ENCODE measurements around the gene TECTA. TPM values are rescaled to one million over a fixed set of nuclear protein-coding genes. Genes with fewer than 3 reads are reported as not detected.
"Not testable (repeated sequence)": the region's sequence is repeated elsewhere in the genome, so short reads cannot be mapped to it uniquely, and the experiment has no call there.

Gene TECTA
- total RNA-seq, 4 donors from 2014 or later, result 0.38 TPM; not detected in 3

DNA sequence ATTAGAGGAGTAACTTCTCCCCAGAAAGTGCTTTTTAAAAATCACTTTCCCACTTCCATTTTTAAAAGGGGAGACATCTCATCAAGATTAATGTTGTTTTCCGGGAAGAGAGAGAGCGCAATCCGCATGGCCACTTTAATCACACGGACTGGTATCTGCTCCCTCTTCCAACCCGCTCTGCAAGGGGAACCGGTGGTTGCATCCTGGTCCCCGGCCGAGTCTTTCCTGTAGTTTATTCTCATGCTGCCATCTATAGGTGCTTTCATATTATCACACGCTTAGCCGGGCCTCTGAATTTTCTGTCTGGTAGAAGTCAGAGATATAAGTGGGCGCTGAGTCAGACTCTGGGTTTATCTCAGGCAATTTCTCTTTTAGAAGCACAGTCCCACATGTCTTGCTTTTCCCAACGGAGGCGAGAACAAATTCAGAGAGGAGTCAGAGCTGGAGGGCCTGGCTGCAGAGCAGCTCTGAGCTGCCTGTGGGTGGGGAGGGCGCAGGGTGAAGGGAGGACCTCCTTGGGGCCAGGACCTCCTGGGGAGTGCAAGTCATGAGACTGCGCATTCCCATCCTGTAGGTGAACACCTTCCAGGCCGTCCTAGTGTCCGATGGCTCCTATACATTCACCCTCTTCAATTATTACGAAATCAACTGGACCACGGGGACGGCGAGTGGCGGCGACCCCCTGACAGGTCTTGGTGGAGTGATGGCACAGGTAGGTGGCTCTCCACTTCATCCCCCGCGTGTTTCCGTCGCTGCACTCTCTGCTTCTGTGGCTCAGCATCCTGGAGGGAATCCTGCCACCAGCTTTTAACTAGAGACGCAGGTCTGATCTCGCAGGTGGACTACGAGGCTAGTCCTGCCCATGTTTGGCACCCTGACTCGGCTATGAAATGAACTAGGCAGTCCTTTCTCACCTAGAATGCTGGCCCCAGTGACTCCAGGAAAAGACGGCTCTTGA is 11.7 kb downstream of the TECTA start:
- Histone ChIP-seq H3K4me3 (no peak overlapping the region), H3K36me3 (no peaks in the 10 kb centered on the region), H3K4me1 (peaks cover 0 to 7% (median 0%) of the 10 kb centered on the region in 3 donors), H3K27me3 (peaks cover 0 to 20% (median 0%) of the 10 kb centered on the region in 4 donors), H3K9me3 (no peaks in the 10 kb centered on the region), H3K27ac (no peak overlapping the region)
- no peak for DNase-seq
- 40 to 51% methylated on average over 18 to 28 of the region's 32 CpGs for WGBS, 2 donors
- TF ChIP-seq POLR2A (IDR thresholded peaks at IDR 0.05) (no peak), CTCF (IDR thresholded peaks at IDR 0.05) (peak in 5 of 6 experiments; percentile 35 to 63 (median 49))
- intact Hi-C loops (cut with DNase I), result no loop called here

DNA sequence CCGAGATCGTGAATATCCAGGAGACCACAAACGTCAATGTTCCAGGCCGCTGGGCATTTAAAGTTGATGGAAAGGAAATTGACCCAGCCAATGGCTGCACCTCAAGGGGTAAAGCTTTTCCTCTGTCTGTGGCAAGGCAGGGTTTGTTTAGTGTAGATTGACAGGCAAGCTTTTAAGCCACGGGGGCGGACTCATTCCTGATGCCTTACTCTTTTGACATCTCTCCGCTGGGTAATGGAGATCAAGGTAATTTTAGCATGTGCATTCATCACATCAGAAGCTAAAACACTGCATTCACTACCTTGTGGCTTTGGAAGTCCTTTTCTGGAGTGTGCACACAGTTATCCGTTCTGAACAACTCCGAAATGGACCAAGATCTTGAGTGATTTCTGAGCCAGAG is 12.6 kb downstream of the TECTA start:
- TF ChIP-seq POLR2A (IDR thresholded peaks at IDR 0.05) (no peak), CTCF (IDR thresholded peaks at IDR 0.05) (no peak)
- 64 to 75% methylated on average over 9 of the region's 9 CpGs for WGBS, 2 donors
- intact Hi-C loops (cut with DNase I), result no loop called here
- H3K4me3 ChIP-seq, result no peak overlapping the region
- H3K27ac ChIP-seq, result no peak overlapping the region
- no peak for DNase-seq
- peaks cover 0 to 7% (median 0%) of the 10 kb centered on the region in 3 donors for H3K4me1 ChIP-seq
- H3K36me3 ChIP-seq, result no peaks in the 10 kb centered on the region
- no peaks in the 10 kb centered on the region for H3K9me3 ChIP-seq
- H3K27me3 ChIP-seq, result peaks cover 0 to 20% (median 0%) of the 10 kb centered on the region in 4 donors

DNA sequence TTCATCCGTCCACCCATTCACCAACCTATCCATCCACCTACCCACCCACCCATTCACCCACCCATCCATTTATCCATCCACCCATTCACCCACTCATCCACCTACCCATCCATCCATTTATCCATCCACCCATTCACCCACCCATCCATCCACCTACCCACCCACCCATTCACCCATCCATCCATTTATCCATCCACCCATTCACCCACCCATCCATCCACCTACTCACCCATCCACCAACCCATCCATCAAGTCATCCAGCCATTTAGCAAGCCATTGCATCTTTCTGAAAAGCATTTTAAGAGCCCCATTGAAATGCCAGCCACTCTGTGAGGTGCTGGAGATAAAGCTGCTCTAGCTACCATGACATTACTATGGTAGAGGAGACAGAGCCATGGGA is 14.0 kb downstream of the TECTA start:
- 79 to 88% methylated on average over 1 of the region's 1 CpG for WGBS, 2 donors
- H3K27me3 ChIP-seq, result peaks cover 0 to 20% (median 0%) of the 10 kb centered on the region in 4 donors
- H3K9me3 ChIP-seq; H3K36me3 ChIP-seq; intact Hi-C loops (cut with DNase I); H3K4me3 ChIP-seq; H3K4me1 ChIP-seq; H3K27ac ChIP-seq; DNase-seq: not testable (repeated sequence)

- H3K4me1 ChIP-seq, result peaks cover 0 to under 1% (median 0%) of the 10 kb centered on the region in 3 donors
- H3K36me3 ChIP-seq, result no peaks in the 10 kb centered on the region
- H3K27ac ChIP-seq, result no peak overlapping the region
- 56 to 67% methylated on average over 6 of the region's 6 CpGs for WGBS, 2 donors
- H3K4me3 ChIP-seq, result no peak overlapping the region
- intact Hi-C loops (cut with DNase I), result no loop called here
- H3K9me3 ChIP-seq, result peaks cover 0 to 10% (median 8%) of the 10 kb centered on the region in 3 donors
- DNase-seq, result no peak
- TF ChIP-seq POLR2A (IDR thresholded peaks at IDR 0.05) (no peak), CTCF (IDR thresholded peaks at IDR 0.05) (no peak)
- H3K27me3 ChIP-seq, result peaks cover 0 to 4% (median 0%) of the 10 kb centered on the region in 4 donors
Measured at GRCh38 chr11:121117788-121118187, 16.7 kb downstream of the TECTA start.

DNA sequence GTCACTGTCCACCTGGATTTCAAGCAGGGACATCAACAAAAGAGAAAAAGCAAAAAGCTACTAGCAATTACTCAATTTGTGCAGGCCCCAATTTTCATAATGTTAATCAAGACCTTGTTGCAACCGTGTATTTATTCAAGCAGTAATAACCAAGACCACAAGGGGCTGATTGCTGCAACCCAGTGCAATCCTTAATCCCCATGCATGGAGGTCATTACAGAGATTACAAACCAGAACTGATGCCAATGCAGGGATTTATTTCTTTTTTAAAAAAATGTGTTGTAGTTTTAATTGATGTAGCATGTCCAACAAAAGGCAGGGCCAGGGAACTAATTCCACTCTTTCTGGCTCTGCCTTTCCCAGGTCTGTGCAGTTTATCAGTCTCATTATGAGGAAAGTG is 18.4 kb downstream of the TECTA start:
- WGBS, 2 donors, result 43 to 60% methylated on average over 1 of the region's 1 CpG
- no peak overlapping the region for H3K27ac ChIP-seq
- no peak overlapping the region for H3K4me3 ChIP-seq
- no peaks in the 10 kb centered on the region for H3K36me3 ChIP-seq
- H3K27me3 ChIP-seq, result no peaks in the 10 kb centered on the region
- TF ChIP-seq CTCF (IDR thresholded peaks at IDR 0.05) (no peak), POLR2A (IDR thresholded peaks at IDR 0.05) (no peak)
- H3K4me1 ChIP-seq, result no peaks in the 10 kb centered on the region
- H3K9me3 ChIP-seq, result peaks cover 0 to 15% (median 10%) of the 10 kb centered on the region in 3 donors
- no peak for DNase-seq
- intact Hi-C loops (cut with DNase I), result no loop called here
